Measurements from ENCODE around the gene NUDC. TPM values are rescaled to one million over a fixed set of nuclear protein-coding genes. Genes with fewer than 3 reads are reported as not detected.
A peak's percentile ranks its signal among the peaks of the same experiment; 100 is the strongest.

The NUDC gene
- total RNA-seq, 1 experiment from 2014 or later, result 118 TPM

- no peak for TF ChIP-seq NFE2L1 (CRISPR knock-in tag; IDR thresholded peaks at IDR 0.05)
- TF ChIP-seq FOXP1 (CRISPR knock-in tag; IDR thresholded peaks at IDR 0.05; ENCODE audit: borderline replicate concordance), result peak; percentile 40; the same call in 1 of the 2 replicates
- no peak for TF ChIP-seq FOXJ3 (CRISPR knock-in tag; IDR thresholded peaks at IDR 0.05; ENCODE audit: borderline replicate concordance)
- TF ChIP-seq ATF2 (CRISPR knock-in tag; IDR thresholded peaks at IDR 0.05; ENCODE audit: borderline replicate concordance, low read depth), result no peak
- TF ChIP-seq MAX (CRISPR knock-in tag; IDR thresholded peaks at IDR 0.05), result no peak
- no peak for TF ChIP-seq ELF4 (CRISPR knock-in tag; IDR thresholded peaks at IDR 0.05; ENCODE audit: low read depth)
- TF ChIP-seq ARID4B (CRISPR knock-in tag; IDR thresholded peaks at IDR 0.05; ENCODE audit: borderline replicate concordance), result no peak
- 0 out of 2 replicates have a peak, but pooled peaks have one; percentile 54 for TF ChIP-seq ETV6 (CRISPR knock-in tag; IDR thresholded peaks at IDR 0.05)
- no peak for TF ChIP-seq ZNF671 (CRISPR knock-in tag; IDR thresholded peaks at IDR 0.05)
- TF ChIP-seq JAZF1 (CRISPR knock-in tag; IDR thresholded peaks at IDR 0.05), result no peak
- no peak for TF ChIP-seq ZNF232 (CRISPR knock-in tag; IDR thresholded peaks at IDR 0.05)
- no peak for TF ChIP-seq RORB (CRISPR knock-in tag; IDR thresholded peaks at IDR 0.05)
- TF ChIP-seq HMGXB4 (CRISPR knock-in tag; IDR thresholded peaks at IDR 0.05), result 0 out of 2 replicates have a peak, but pooled peaks have one; percentile 36
- ATAC-seq (no peak), DNase-seq (ENCODE audit: low spot score) (no peak)
- POLR2A ChIA-PET, result interaction anchor here (0.9 to 3.2 kb wide), 13 partner anchors 10 to 240 kb away, joined by 3 to 43 read pairs (median 7); partner anchors contain the start of gene TENT5B
- peak overlapping the region; percentile 81 for H3K4me3 Mint-ChIP-seq
- peaks cover 11% of the 10 kb centered on the region for H3K36me3 Mint-ChIP-seq
- H3K27me3 Mint-ChIP-seq (ENCODE audit: low read depth), result peaks cover 26% of the 10 kb centered on the region
- CTCF ChIA-PET, result interaction anchor here (0.7 to 9.2 kb wide), 13 partner anchors 10 to 115 kb away, joined by 3 to 190 read pairs (median 5); partner anchors contain the start of genes KDF1 and TENT5B
- peaks cover 65% of the 10 kb centered on the region for H3K4me1 Mint-ChIP-seq
- H3K27ac Mint-ChIP-seq, result no peak overlapping the region
- no peaks in the 10 kb centered on the region for H3K9me3 Mint-ChIP-seq
These were observed 72.7 kb downstream of the NUDC start for GRCh38 chr1:26994020-26994786.

GRCh38 chr1:26994787-26995517, 73.4 kb downstream of the NUDC start:
- Mint-ChIP-seq H3K9me3 (no peaks in the 10 kb centered on the region), H3K27me3 (ENCODE audit: low read depth) (peaks cover 23% of the 10 kb centered on the region), H3K4me1 (peaks cover 72% of the 10 kb centered on the region), H3K36me3 (peaks cover 11% of the 10 kb centered on the region), H3K27ac (peak overlapping the region; percentile 96), H3K4me3 (peak overlapping the region; percentile 81)
- TF ChIP-seq SMAD3 (CRISPR knock-in tag; IDR thresholded peaks at IDR 0.05; ENCODE audit: borderline replicate concordance), result no peak
- no peak for TF ChIP-seq ATF1 (CRISPR knock-in tag; IDR thresholded peaks at IDR 0.05)
- peak; percentile 42; the same call in 1 of the 2 replicates for TF ChIP-seq CREB1 (CRISPR knock-in tag; IDR thresholded peaks at IDR 0.05)
- TF ChIP-seq ATF2 (CRISPR knock-in tag; IDR thresholded peaks at IDR 0.05; ENCODE audit: borderline replicate concordance, low read depth), result no peak
- no peak for TF ChIP-seq IRF1 (CRISPR knock-in tag; IDR thresholded peaks at IDR 0.05)
- no peak for TF ChIP-seq MYBL2 (CRISPR knock-in tag; IDR thresholded peaks at IDR 0.05)
- DNase-seq (ENCODE audit: low spot score), result no peak
- ChIA-PET CTCF (interaction anchor here (0.7 to 9.2 kb wide), 8 partner anchors 15 to 102 kb away, joined by 3 to 190 read pairs (median 20); partner anchors contain the start of genes KDF1 and TENT5B), POLR2A (interaction anchor here (0.9 to 3.2 kb wide), 10 partner anchors 9 to 239 kb away, joined by 3 to 43 read pairs (median 8); partner anchors contain the start of gene TENT5B)
- ATAC-seq, result no peak
